Measurements from ENCODE around the gene PRRG4. TPM values are rescaled to one million over a fixed set of nuclear protein-coding genes. Genes with fewer than 3 reads are reported as not detected.

The PRRG4 gene
- total RNA-seq, 1 experiment from 2014 or later: 0.87 TPM

- H3K36me3 Mint-ChIP-seq: peaks cover 4% of the 10 kb centered on the region; the same call in 1 of the 2 replicates
- ChIA-PET CTCF (no interaction called here), POLR2A (no interaction called here)
- DNase-seq (ENCODE audit: low spot score) (no peak), ATAC-seq (no peak)
- H3K27me3 Mint-ChIP-seq (ENCODE audit: low read depth): no peaks in the 10 kb centered on the region
- H3K4me3 Mint-ChIP-seq: no peak overlapping the region
- peaks cover 8% of the 10 kb centered on the region for H3K9me3 Mint-ChIP-seq
- no peak for TF ChIP-seq FOXK1 (CRISPR knock-in tag; IDR thresholded peaks at IDR 0.05)
- TF ChIP-seq MYBL2 (CRISPR knock-in tag; IDR thresholded peaks at IDR 0.05): no peak
- TF ChIP-seq PRDM15 (CRISPR knock-in tag; IDR thresholded peaks at IDR 0.05): no peak
- no peak for TF ChIP-seq ZNF121 (CRISPR knock-in tag; IDR thresholded peaks at IDR 0.05)
- TF ChIP-seq MXD4 (CRISPR knock-in tag; IDR thresholded peaks at IDR 0.05; ENCODE audit: borderline replicate concordance): no peak
- TF ChIP-seq RORB (CRISPR knock-in tag; IDR thresholded peaks at IDR 0.05): no peak
- no peak for TF ChIP-seq E2F5 (CRISPR knock-in tag; IDR thresholded peaks at IDR 0.05)
- no peak for TF ChIP-seq ZBTB21 (CRISPR knock-in tag; IDR thresholded peaks at IDR 0.05; ENCODE audit: borderline replicate concordance)
- TF ChIP-seq ZNF425 (CRISPR knock-in tag; conservative IDR thresholded peaks at IDR 0.05): no peak
- no peak for TF ChIP-seq ZNF138 (CRISPR knock-in tag; conservative IDR thresholded peaks at IDR 0.05)
- TF ChIP-seq USF1 (CRISPR knock-in tag; IDR thresholded peaks at IDR 0.05): no peak
- TF ChIP-seq NR2C2 (CRISPR knock-in tag; IDR thresholded peaks at IDR 0.05): no peak
- no peak for TF ChIP-seq ESRRA (CRISPR knock-in tag; IDR thresholded peaks at IDR 0.05; ENCODE audit: borderline replicate concordance)
- TF ChIP-seq IRF1 (CRISPR knock-in tag; IDR thresholded peaks at IDR 0.05): no peak
- no peak for TF ChIP-seq ZNF416 (CRISPR knock-in tag; IDR thresholded peaks at IDR 0.05)
- TF ChIP-seq ZNF423 (CRISPR knock-in tag; IDR thresholded peaks at IDR 0.05): no peak
- H3K27ac Mint-ChIP-seq: no peak overlapping the region
- H3K4me1 Mint-ChIP-seq: no peaks in the 10 kb centered on the region
These were observed 20.0 kb downstream of the PRRG4 start for GRCh38 chr11:32849761-32850160.

GRCh38 chr11:32851251-32851650 lies 21.5 kb downstream of the PRRG4 start:
- H3K27me3 Mint-ChIP-seq (ENCODE audit: low read depth): no peaks in the 10 kb centered on the region
- peaks cover 4% of the 10 kb centered on the region; the same call in 1 of the 2 replicates for H3K36me3 Mint-ChIP-seq
- H3K9me3 Mint-ChIP-seq: peaks cover 8% of the 10 kb centered on the region
- no peak for DNase-seq (ENCODE audit: low spot score)
- ChIA-PET POLR2A (no interaction called here), CTCF (interaction anchor here (1.4 kb wide), 1 partner anchor 42 kb away, joined by 4 read pairs; no protein-coding TSS in a partner anchor)
- H3K27ac Mint-ChIP-seq: no peak overlapping the region
- ATAC-seq: no peak
- no peaks in the 10 kb centered on the region for H3K4me1 Mint-ChIP-seq
- no peak overlapping the region for H3K4me3 Mint-ChIP-seq
- no peak for TF ChIP-seq ATF6 (CRISPR knock-in tag; IDR thresholded peaks at IDR 0.05)
- no peak for TF ChIP-seq GTF2I (CRISPR knock-in tag; conservative IDR thresholded peaks at IDR 0.05)
- TF ChIP-seq ERG (CRISPR knock-in tag; IDR thresholded peaks at IDR 0.05): no peak
- TF ChIP-seq ZNF219 (CRISPR knock-in tag; IDR thresholded peaks at IDR 0.05; ENCODE audit: borderline replicate concordance): no peak
- no peak for TF ChIP-seq SOX15 (CRISPR knock-in tag; IDR thresholded peaks at IDR 0.05)
- no peak for TF ChIP-seq ZNF671 (CRISPR knock-in tag; IDR thresholded peaks at IDR 0.05)
- no peak for TF ChIP-seq ZNF138 (CRISPR knock-in tag; conservative IDR thresholded peaks at IDR 0.05)
- no peak for TF ChIP-seq HMGXB4 (CRISPR knock-in tag; IDR thresholded peaks at IDR 0.05)
- no peak for TF ChIP-seq ZNF416 (CRISPR knock-in tag; IDR thresholded peaks at IDR 0.05)
